ENCODE data around the gene TRAK1. TPM values are rescaled to one million over a fixed set of nuclear protein-coding genes. Genes with fewer than 3 reads are reported as not detected.

Gene TRAK1
- polyA plus RNA-seq, 3 donors from 2014 or later, result 2.1 to 7.8 (median 4.4) TPM

DNA sequence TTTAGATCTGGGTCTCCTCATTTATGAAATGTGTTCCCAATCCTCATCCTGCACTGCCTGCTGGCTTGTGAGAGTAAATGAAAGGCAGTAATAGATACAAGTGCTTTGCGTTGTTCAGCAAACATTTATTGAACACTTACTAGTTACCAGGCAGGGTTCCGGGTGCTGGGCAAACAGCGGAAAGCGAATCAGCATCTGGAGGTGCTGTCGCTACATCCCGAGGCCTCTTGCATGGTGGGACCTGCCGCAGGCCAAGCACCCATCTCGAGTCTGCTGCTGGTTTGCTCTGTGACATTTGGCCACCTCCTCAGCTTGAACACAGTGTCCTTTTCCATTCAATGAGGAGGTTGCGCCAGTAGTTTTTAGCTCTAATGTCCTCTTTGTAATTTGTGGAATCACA, 24.8 kb downstream of the TRAK1 start:
- Mint-ChIP-seq H3K4me3 (no peak overlapping the region), H3K4me1 (peaks cover 12 to 32% of the 10 kb centered on the region in 2 donors), H3K9me3 (no peaks in the 10 kb centered on the region), H3K36me3 (peaks cover 0 to 8% (median 0%) of the 10 kb centered on the region in 3 donors), H3K27ac (peak overlapping the region in 1 of 6 donors; percentile 16), H3K27me3 (ENCODE audit: low read depth in 3 of 3) (no peaks in the 10 kb centered on the region)
- DNase-seq, result no peak

DNA sequence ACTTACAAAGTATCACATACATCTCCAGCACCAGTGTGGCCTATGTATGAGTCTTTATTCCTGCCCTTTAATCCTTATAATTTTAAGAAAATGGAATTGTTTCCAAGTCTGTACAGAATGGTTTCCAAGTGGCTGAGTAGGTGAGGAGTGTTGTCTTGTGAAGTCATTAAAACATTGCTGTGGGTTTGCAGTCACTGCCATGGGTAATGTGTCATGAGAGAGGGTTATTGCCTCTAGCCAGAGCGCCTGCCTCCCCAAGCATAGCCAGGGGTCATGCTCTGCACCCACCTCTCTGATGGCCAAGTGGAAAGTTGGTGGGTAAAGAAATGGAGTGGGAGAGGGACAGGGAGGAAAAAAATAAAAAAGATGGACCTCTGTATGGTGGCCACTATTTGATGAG, 25.3 kb downstream of the TRAK1 start:
- H3K4me3 Mint-ChIP-seq, result no peak overlapping the region
- no peak overlapping the region for H3K27ac Mint-ChIP-seq
- H3K36me3 Mint-ChIP-seq, result peaks cover 0 to 8% (median 0%) of the 10 kb centered on the region in 3 donors
- peaks cover 13 to 33% of the 10 kb centered on the region in 2 donors for H3K4me1 Mint-ChIP-seq
- H3K9me3 Mint-ChIP-seq, result no peaks in the 10 kb centered on the region
- no peaks in the 10 kb centered on the region for H3K27me3 Mint-ChIP-seq (ENCODE audit: low read depth in 3 of 3)
- no peak for DNase-seq

DNA sequence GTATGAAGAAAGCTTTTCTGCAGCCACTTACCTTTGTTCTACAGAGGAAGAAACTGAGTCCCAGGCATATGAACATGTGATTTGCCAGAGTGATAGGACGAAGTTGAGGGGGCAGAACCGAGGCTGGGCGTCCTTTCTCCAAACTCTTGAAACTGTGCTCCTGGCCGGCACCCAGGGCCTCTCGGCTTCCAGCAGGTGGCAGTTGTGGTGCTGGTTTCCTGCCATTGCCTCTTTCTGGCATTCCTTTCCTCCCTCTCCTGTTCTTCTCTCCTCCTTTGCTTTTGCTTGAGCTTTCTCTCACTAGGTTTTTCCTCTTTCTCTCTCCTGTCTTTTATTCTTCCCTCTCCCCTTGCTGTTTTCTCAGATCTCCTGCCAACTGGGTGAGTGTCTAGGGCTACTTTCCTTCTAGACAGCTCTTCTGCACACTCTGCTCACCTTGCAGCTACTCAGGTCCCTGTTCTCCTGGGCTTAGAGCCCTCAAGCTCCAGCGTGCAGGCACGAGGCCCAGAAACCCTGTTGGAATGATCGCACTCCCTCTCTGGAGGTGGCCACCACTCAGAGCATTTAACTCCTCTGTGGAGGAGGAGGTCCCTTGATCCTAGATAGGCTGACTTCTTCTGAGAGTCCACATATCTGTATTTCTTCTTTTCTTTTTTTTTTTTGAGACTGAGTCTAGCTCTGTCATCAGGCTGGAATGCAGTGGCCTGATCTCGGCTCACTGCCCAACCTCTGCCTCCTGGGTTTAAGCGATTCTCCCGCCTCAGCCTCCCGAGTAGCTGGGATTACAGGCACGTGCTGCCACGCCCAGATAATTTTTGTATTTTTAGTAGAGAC, 26.2 kb downstream of the TRAK1 start:
- H3K4me3 Mint-ChIP-seq, result no peak overlapping the region
- peaks cover 17 to 37% of the 10 kb centered on the region in 2 donors for H3K4me1 Mint-ChIP-seq
- peak overlapping the region in 3 of 6 donors; percentile 13 to 69 (median 62) for H3K27ac Mint-ChIP-seq
- H3K27me3 Mint-ChIP-seq (ENCODE audit: low read depth in 3 of 3), result no peaks in the 10 kb centered on the region
- no peaks in the 10 kb centered on the region for H3K9me3 Mint-ChIP-seq
- peaks cover 0 to 8% (median 0%) of the 10 kb centered on the region in 3 donors for H3K36me3 Mint-ChIP-seq
- no peak for DNase-seq

DNA sequence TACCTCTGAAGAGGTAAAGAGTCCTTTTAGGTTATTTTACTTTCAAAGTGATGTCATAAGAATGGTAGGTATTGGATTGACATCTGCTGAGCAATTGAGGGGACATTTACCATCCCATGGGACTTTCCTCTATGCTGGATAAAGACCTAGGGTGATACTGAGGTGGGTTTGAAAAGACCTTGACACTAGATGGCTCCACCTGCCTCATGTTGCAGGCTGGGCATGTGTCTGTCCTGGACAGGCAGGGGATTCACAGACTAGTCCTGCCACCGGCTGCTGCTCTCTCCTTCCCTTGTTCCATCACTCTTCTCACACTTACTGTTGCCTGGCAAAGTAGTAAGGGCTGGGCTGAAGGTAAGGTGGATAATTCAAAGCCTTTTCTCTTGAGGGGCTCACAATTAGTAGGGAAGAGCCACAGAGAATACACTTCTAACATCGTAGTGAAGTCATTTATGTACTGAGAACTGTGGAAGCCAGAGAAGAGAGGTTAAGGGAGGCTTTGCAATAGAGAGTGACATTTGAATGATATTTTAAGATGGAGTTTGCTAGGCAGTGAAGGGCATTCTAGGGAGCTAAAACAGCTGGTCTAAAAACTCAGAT, 27.7 kb downstream of the TRAK1 start:
- Mint-ChIP-seq H3K27ac (peak overlapping the region in 1 of 6 donors; percentile 14), H3K4me3 (no peak overlapping the region), H3K9me3 (no peaks in the 10 kb centered on the region), H3K4me1 (peaks cover 25 to 48% of the 10 kb centered on the region in 2 donors), H3K27me3 (ENCODE audit: low read depth in 3 of 3) (no peaks in the 10 kb centered on the region), H3K36me3 (peaks cover 0 to 6% (median 0%) of the 10 kb centered on the region in 3 donors)
- no peak for DNase-seq

DNA sequence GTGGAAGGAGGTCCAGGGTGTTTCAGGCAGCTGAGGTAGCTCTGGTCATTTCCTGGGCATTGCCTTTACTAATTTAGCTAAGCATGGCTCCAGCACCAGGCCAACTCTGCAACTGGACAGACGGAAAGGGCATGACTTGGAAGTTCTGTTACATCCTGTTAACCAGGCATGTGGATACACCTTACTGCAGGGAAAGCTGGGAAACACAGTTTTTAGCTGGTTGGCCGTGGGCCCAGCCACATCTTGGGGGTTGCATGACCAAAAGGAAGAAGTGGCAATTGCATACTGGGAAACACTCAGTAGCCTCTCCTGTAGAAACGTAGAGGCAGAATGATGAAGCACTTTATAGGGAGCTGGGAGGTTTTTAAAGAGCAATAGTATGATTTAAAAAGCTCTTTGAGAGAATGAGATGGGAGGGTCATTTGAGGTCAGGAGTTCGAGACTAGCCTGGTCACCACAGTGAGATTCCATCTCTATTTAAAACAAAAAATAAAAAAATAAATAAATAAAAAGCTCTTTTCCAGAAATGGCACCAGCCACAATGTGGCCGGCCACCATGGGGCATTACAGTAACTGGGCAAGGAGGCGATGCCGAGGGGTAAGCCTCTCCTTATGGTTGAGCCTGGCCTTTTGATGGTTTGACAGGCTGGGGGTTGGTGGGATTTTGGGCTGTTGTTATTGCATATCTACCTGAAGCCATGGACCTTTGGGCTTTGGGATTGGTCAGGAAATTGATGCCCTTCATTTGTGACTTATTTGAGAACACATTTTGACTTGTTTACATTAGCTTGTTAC, 28.6 kb downstream of the TRAK1 start:
- H3K4me3 Mint-ChIP-seq, result no peak overlapping the region
- H3K27ac Mint-ChIP-seq, result peak overlapping the region in 1 of 6 donors; percentile 14
- H3K27me3 Mint-ChIP-seq (ENCODE audit: low read depth in 3 of 3), result no peaks in the 10 kb centered on the region
- no peaks in the 10 kb centered on the region for H3K9me3 Mint-ChIP-seq
- peaks cover 25 to 48% of the 10 kb centered on the region in 2 donors for H3K4me1 Mint-ChIP-seq
- peaks cover 3 to 6% (median 5%) of the 10 kb centered on the region in 3 donors for H3K36me3 Mint-ChIP-seq
- DNase-seq, result no peak

DNA sequence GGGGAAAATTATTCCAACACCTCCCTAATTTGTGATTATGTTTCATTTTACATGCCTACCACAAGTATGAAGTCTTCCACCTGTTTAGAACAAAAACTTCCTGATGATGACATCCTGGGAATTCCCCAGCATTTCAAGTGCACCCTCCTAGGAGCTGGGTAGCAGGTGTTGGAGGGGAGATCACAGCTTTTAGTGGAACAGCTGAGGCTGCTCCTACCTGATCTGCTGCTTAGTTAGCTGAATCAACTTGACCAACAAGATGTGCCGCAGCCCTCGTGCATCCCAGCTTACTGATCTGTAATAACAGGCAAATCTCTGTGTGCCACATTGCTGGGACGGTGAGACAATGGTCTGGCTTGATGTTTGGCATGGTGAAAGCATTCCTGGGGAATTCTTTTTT, 29.7 kb downstream of the TRAK1 start:
- H3K4me1 Mint-ChIP-seq, result peaks cover 22 to 48% of the 10 kb centered on the region in 2 donors
- no peak overlapping the region for H3K4me3 Mint-ChIP-seq
- no peak for DNase-seq
- H3K36me3 Mint-ChIP-seq, result peaks cover 7 to 10% (median 8%) of the 10 kb centered on the region in 3 donors
- no peaks in the 10 kb centered on the region for H3K27me3 Mint-ChIP-seq (ENCODE audit: low read depth in 3 of 3)
- H3K9me3 Mint-ChIP-seq, result no peaks in the 10 kb centered on the region
- H3K27ac Mint-ChIP-seq, result peak overlapping the region in 1 of 6 donors; percentile 21

DNA sequence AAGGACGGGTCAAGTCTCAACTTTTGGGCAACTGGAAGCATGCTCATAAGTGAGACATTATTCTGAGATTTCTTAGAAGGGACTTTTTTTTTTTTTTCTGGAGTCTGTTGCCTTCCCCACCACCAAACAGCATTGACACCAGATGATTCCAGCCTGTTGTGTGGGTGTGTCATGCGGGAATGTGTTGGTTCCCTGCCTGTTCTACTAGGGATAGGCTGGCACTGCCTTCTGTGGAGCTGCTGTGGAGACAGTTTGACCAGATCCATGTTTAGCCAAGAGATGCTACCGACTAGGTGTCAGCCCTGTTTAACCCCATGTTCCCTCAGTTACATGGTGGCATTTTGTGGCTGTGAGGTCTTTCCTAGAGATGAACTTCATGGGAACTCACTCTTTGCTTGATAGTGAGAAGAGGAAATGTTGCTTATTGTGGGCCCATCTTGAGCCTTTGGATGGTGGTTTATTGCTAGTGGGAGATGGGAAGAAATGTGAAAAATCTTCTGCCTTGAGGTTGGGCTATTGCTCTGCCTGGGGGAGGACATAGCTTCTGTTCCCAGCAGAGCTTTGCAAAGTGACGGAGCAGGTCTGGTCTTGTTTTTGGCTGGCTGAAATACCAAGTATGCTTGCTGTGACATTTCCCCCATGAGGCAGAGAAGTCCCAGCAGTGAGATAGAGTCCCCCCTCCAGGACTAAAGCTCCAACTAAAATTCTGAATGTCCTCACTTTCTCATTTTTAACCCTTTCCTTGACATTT, 31.3 kb downstream of the TRAK1 start:
- Mint-ChIP-seq H3K27me3 (ENCODE audit: low read depth in 3 of 3) (no peaks in the 10 kb centered on the region), H3K4me1 (peaks cover 21 to 44% of the 10 kb centered on the region in 2 donors), H3K4me3 (no peak overlapping the region), H3K27ac (no peak overlapping the region), H3K9me3 (no peaks in the 10 kb centered on the region), H3K36me3 (peaks cover 5 to 14% (median 8%) of the 10 kb centered on the region in 3 donors)
- no peak for DNase-seq

DNA sequence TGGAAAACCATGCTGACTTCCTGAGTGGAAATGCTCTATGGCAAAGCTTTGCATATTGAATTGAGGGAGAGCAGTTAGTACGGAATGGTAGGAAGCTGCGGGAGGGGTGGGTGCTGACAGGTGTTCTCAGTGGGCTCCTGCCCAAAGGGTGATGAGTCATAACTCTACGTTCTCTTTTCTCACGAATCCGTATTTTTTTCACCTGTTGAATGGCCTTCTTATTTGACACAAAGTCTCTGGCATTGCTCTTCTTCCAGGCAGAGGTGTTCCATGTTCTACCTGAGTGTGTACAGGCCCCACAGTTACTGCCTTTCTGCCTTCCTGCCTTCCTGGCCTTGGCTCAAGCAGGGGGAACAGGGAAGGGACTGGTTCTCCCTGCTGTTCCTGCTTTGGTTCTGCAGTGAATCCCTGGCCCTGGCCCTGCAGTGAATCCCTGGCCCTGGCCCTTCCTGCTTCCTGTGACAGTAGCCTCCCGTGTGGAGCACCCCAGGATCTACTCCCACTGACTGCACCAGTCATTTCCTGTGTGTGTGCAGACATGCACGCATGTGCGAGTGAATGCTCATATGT, 31.9 kb downstream of the TRAK1 start:
- Mint-ChIP-seq H3K9me3 (no peaks in the 10 kb centered on the region), H3K4me1 (peaks cover 21 to 41% of the 10 kb centered on the region in 2 donors), H3K27ac (no peak overlapping the region), H3K36me3 (peaks cover 4 to 14% (median 8%) of the 10 kb centered on the region in 3 donors), H3K4me3 (no peak overlapping the region), H3K27me3 (ENCODE audit: low read depth in 3 of 3) (no peaks in the 10 kb centered on the region)
- no peak for DNase-seq

DNA sequence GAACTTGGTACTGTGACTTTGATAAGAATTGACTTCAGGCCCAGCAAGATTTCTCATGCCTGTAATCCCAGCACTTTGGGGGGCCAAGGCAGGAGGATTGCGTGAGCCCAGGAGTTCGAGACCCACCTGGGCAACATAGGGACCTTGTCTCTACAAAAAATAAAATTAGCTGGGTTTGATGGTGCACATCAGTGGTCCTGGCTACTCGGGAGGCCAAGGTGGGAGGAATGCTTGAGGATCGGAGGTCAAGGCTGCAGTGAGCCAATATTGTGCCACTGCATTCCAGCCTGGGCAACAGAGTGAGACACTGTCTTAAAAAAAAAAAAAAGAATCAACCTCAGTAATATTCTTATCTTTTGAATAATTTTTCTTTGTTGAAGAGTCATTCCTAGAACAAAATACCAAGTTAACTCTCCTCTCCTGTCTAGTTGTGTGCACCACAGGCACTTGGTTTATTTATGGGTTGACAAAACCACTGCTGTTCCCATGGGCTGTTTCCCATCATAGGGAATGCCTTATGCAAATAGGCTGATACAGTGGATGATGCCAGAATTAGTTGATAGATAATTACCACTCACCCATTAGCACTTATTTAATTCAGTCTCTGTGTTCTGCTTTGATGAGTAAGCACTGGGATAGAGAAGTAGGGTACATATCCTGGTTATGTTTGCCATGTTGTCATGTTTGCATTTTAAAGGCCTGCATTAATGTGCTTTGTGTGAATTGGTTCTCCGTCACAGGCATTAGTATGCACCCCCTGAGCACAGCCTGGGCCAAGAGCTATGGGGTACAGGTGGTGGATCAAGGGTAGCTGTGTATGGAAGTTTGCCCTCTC, 32.9 kb downstream of the TRAK1 start:
- peaks cover 4 to 17% (median 13%) of the 10 kb centered on the region in 3 donors for H3K36me3 Mint-ChIP-seq
- H3K4me1 Mint-ChIP-seq, result peaks cover 21 to 36% of the 10 kb centered on the region in 2 donors
- DNase-seq, result no peak
- H3K9me3 Mint-ChIP-seq, result no peaks in the 10 kb centered on the region
- no peak overlapping the region for H3K27ac Mint-ChIP-seq
- H3K4me3 Mint-ChIP-seq, result no peak overlapping the region
- no peaks in the 10 kb centered on the region for H3K27me3 Mint-ChIP-seq (ENCODE audit: low read depth in 3 of 3)

DNA sequence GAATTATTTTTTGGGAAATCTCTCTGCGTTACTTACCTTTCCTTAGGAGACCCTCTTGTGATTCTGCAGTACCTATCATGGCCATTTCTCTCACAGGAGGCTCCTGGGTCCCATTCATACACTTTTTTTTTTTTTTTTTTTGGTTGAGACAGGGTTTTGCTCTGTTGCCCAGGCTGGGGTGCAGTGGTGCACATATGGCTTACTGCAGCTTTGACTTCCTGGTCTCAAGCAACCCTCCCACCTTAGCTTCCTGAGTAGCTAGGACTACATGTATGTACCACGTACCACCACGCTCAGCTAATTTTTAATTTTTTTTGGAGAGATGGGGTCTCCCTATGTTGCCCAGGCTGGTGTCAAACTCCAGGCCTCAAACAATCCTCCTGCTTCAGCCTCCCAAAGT, 36.1 kb downstream of the TRAK1 start:
- no peak overlapping the region for H3K27ac Mint-ChIP-seq
- H3K9me3 Mint-ChIP-seq, result no peaks in the 10 kb centered on the region

DNA sequence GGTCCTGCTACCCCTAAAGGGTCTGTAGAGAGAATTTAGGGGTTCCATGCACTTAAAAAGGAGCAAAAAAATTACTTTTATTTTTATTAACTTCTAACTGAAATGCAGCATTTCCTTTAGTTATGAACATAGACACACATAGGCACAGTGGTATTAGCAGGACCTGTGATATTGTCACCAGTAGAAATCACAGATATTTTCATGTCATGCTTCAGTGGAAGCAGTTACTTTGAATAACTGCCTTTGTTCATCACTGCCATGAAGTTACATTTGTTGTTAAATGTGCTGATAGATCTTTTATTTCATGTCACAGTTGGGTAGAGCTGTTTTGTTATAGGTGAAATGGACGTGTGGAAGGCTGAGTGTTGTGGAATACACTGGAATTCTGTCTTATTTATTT, 37.4 kb downstream of the TRAK1 start:
- Mint-ChIP-seq H3K36me3 (peaks cover 7 to 17% (median 14%) of the 10 kb centered on the region in 3 donors), H3K4me1 (peaks cover under 1 to 2% of the 10 kb centered on the region in 2 donors), H3K9me3 (no peaks in the 10 kb centered on the region), H3K27ac (no peak overlapping the region), H3K27me3 (ENCODE audit: low read depth in 3 of 3) (peaks cover 0 to 2% (median 0%) of the 10 kb centered on the region in 3 donors), H3K4me3 (no peak overlapping the region)
- DNase-seq, result no peak

More for the DNA sequence above, 36.1 kb downstream of the TRAK1 start:
- Mint-ChIP-seq H3K27me3 (ENCODE audit: low read depth in 3 of 3) (no peaks in the 10 kb centered on the region), H3K4me1 (peaks cover 10 to 13% of the 10 kb centered on the region in 2 donors), H3K36me3 (peaks cover 4 to 17% (median 14%) of the 10 kb centered on the region in 3 donors), H3K4me3 (no peak overlapping the region)
- no peak for DNase-seq

Measured in immature natural killer cell (primary cell).